Stimulated activated CD4-positive, alpha-beta T cell treated with anti-CD3 and anti-CD28 coated beads, Interleukin-1b, Interleukin-23, amount 100 ng/mL, for 24 hours (primary cell): Measurements from ENCODE around the gene IRAK2.
A peak's percentile ranks its signal among the peaks of the same experiment; 100 is the strongest.
"Not testable (repeated sequence)": the region's sequence is repeated elsewhere in the genome, so short reads cannot be mapped to it uniquely, and the experiment has no call there.

ENCODE experiments used
- DNase-seq, 4 experiments: peaks; one replicate each; pipeline ENCODE4 v3.0.0-alpha.2; 2020; ENCODE audit warnings: low read depth in 4 of 4, low spot score in 1 of 4

Gene IRAK2, protein sequence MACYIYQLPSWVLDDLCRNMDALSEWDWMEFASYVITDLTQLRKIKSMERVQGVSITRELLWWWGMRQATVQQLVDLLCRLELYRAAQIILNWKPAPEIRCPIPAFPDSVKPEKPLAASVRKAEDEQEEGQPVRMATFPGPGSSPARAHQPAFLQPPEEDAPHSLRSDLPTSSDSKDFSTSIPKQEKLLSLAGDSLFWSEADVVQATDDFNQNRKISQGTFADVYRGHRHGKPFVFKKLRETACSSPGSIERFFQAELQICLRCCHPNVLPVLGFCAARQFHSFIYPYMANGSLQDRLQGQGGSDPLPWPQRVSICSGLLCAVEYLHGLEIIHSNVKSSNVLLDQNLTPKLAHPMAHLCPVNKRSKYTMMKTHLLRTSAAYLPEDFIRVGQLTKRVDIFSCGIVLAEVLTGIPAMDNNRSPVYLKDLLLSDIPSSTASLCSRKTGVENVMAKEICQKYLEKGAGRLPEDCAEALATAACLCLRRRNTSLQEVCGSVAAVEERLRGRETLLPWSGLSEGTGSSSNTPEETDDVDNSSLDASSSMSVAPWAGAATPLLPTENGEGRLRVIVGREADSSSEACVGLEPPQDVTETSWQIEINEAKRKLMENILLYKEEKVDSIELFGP

DNA sequence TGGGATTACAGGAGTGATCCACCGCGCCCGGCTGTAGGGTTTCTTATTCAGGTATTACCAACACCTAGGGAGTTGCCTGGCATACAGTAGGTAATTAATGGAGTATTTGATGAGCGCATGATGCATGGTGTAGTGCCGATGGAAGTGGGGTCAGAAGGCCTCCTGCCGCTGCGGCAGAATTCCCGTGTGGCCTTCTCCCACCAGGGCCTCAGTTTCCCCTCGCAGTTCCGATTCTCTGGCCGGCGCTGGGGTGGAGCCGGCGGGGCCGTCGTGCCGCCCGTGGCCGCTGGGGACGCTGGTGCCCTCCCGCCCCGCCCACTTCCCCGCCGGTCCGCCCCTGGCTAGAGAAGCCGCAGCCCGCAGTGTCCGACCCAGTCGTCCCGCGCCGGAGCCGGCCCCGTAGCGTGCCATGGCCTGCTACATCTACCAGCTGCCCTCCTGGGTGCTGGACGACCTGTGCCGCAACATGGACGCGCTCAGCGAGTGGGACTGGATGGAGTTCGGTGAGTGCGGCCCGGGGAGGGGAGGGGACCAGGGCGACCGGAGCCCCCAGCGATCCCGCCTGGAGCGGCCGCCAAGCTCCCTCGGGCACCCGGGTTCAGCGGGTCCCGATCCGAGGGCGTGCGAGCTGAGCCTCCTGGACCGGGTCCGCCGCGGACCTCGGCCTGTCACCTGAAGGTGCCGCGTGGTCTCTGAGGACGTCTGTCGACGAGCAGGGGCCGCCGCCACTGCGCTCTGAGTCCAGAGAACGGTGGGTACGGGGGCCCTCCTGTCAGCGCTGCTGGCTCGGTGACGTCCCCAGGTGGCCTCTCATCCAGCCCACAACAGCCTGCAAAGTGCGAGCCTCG, at the start of gene IRAK2:
Gene IRAK2, plus strand, starts transcription at position 374 of the 848 bp plus-strand sequence. Its CDS starts 36 bp downstream, at position 410.
- DNase-seq: peak; percentile 28 to 49 (median 42)

DNA sequence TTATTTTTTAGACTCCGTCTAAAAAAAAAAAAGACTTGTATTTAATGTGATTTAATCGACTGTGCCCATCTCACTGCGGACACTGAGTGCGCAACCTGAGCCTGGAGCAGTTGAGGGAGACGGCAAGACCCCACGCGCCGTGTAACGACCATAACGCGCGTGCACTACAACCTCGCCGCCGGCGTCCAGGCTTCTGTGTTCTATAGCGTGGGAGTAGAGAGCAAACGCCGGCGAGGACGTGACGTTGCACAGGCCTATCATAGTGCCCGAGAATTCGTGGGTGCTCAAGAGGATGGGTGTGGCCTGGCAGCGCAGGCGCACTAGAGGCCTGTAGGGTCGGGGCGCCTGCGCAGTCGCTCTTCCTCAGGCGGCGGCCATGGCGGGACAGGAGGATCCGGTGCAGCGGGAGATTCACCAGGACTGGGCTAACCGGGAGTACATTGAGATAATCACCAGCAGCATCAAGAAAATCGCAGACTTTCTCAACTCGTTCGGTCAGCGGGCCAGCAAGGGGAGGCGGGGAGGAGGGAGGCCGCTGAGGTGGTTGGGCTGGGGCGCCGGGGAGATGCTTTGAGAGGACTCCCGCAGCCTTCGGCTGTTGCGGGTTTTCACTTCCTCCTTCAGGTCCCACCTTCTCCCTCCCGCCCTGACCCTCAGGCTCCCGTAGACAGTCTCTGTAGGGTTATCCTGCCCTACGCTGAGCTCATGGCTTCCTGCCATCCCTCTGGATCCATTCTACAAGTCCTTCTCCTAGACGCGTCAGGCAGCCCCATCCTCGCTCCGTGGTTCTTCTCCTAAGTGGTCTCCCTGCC, 49.2 kb upstream of the IRAK2 start, which contains the start of gene BRK1:
Gene BRK1, plus strand, starts transcription at position 350 of the 812 bp plus-strand sequence. Its CDS starts 27 bp downstream, at position 377.
- DNase-seq: peak; percentile 83 to 90 (median 88)

DNA sequence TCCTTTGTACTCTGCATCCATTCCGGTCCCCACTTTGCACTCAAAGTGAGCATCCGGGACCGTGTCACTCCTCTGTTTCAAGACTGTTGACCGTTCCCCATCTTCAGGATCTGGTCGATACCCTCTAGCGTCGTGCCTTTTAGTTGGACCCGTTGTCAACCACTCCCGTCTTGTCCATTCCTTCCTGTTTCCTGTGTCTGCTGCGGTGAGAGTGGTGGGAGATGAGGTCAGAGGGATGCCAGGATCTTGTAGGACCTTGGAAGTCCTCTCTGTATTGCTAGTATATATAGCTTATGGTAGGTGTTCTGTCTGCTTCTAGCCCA, 48.6 kb upstream of the IRAK2 start:
- peak in 1 of 4 experiments; percentile 7 for DNase-seq

GRCh38 chr3:10116928-10117327, 47.8 kb upstream of the IRAK2 start:
- DNase-seq: no peak

DNA sequence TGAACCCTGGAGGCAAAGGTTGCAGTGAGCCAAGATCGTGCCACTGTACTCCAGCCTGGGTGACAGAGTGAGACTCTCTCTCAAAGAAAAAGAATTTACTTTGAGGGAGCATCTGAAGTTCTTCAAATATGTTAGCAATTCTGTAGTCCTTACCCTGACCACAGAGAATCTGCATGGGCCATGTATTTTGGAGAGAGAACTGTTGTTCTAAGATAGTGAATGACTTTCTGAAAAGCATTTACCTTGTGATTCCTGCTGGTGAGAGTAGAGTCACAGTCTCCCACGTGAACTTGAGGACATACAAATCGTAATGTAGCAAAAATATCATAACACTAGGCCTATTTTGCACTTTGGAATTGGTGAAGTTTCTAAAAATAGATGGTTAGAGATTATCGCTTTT, 45.3 kb upstream of the IRAK2 start:
- no peak for DNase-seq

GRCh38 chr3:10121064-10121463, 43.7 kb upstream of the IRAK2 start:
- DNase-seq: no peak

DNA sequence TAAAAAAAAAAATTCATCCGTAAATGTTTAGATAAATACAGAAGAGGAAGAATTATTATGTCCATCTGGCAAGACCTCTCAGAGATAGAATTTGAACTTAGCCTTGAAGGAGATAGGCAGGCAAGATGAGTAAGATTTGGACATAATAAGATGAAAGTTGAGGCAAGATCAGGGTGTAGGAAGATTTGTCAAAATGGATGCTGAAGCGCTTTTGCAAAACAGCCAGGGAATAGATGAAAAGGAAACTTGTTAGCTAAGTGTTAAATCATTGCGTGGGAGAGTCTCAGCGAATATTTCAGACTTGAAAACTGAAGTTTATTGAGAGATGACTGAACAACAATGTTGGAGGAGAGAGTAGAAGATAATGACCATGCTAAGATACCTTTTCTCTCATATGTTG, 42.0 kb upstream of the IRAK2 start:
- no peak for DNase-seq

DNA sequence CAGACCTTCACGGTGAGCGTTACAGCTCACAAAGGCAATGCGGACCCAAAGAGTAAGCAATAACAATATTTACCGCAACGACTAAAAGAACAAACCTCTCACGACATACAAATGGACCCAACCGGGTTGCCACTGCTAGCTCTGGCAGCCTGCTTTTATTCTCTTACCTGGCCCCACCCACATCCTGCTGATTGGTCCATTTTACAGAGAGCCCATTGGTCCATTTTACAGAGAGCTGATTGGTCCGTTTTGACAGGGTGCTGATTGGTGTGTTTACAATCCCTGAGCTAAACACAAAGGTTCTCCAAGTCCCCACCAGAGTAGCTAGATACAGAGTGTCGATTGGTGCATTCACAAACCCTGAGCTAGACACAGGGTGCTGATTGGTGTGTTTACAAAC, 28.8 kb upstream of the IRAK2 start:
- not testable (repeated sequence) for DNase-seq

DNA sequence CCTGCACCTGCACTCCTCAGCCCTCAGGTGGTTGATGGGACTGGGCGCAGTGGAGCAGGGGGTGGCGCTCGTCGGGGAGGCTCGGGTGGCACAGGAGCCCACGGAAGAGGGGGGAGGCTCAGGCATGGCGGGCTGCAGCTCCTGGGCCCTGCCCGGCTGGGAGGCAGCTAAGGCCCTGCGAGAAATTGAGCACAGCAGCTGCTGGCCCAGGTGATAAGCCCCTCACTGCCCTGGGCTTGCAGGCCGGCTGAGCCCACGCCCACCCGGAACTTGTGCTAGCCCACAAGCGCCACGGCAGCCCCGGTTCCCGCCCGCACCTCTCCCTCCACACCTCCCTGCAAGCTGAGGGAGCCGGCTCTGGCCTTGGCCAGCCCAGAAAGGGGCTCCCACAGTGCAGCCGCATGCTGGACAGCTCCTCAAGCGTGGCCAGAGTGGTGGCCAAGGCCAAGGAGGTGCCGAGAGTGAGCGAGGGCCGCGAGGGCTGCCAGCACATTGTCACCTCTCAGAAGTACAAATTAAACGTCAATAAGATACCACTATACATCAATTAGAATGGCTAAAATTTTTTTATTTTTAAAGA, 28.2 kb upstream of the IRAK2 start:
- DNase-seq: no peak

GRCh38 chr3:10137178-10137577, 27.5 kb upstream of the IRAK2 start:
- no peak for DNase-seq

GRCh38 chr3:10140996-10141546, 23.6 kb upstream of the IRAK2 start:
- no peak for DNase-seq

DNA sequence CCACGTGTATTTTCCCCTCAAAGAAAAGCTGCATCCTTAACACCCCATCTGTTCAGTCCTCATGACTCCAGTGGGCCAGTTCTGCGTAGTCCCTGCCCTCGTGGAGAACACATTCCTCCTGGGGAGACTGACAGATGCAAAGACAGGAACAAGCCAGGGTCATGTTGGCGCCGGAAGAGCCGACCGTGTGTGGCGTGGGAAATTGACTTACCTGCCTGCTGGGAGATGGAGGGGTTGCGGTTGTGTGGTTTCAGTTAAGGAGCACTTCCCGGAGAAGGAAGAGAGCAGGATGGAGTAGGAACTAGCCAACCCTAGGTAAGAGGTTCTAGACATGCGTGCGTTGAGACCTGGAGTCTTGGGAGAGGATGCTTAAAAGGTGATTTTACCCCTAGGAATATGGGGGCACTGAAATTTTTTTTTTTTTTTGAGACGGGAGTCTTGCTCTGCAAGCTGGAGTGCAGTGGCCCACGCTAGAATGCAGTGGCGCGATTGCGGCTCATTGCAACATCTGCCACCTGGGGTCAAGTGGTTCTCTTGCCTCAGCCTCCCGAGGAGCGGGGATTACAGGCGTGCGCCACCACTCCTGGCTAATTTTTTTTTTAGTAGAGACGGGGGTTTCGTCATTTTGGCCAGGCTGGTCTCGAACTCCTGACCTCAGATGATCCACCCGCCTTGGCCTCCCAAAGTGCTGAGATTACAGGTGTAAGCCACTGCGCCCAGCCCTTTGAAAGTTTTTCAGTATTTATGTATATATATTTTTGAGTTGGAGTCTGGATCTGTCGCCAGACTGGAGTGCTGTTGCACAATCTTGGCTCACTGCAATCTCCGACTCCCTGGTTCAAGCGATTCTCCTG, 21.8 kb upstream of the IRAK2 start:
- no peak for DNase-seq

GRCh38 chr3:10145685-10146084, 19.0 kb upstream of the IRAK2 start:
- DNase-seq: no peak

DNA sequence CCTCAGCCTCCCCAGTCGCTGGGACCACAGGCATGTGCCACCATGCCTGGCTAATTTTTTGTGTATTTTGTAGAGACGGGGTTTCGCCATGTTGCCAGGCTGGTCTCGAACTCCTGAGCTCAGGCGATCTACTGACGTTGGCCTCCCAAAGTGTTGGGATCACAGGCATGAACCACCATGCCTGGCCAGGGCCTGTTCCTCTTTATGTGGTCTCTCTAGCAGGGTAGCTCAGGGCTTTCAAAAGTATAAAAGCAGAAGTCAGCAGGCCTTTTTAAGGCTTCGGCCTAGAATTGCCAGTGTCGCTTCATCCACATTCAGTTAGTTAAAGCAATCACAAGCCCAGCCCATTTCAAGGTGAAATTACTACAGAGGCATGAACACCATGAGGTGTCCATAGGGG, 15.5 kb upstream of the IRAK2 start:
- DNase-seq: no peak

DNA sequence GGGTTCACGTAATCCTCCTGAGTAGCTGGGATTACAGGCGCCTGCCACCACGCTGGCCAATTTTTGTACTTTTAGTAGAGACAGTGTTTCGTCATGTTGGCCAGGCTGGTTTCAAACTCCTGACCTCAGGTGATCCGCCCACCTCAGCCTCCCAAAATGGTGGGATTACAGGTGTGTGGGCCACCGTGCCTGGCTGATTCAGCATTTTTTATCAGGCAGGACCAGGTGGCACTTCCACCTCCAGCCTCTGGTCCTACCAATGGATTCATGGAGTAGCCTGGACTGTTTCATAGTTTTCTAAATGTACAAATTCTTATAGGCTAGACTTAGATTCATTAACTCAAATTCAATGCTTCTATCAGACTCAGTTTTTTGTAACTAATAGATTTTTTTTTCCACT, 13.7 kb upstream of the IRAK2 start:
- no peak for DNase-seq

GRCh38 chr3:10154335-10155122, 10.2 kb upstream of the IRAK2 start:
- no peak for DNase-seq

DNA sequence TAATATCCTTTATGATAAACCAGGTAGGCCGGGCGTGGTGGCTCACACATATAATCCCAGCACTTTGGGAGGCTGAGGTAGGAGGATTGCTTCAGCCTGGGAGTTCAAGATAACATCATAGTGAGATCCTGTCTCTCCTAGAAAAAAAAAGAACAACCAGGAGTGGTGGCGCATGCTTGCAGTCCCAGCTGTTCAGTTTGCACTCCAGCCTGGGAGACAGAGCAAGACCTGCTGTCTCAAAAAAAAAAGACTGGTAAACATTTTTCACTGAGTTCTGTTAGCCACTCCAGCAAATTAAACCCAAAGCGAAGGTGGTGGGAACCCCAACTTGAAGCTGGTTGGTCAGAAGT, 9.6 kb upstream of the IRAK2 start:
- DNase-seq: no peak

DNA sequence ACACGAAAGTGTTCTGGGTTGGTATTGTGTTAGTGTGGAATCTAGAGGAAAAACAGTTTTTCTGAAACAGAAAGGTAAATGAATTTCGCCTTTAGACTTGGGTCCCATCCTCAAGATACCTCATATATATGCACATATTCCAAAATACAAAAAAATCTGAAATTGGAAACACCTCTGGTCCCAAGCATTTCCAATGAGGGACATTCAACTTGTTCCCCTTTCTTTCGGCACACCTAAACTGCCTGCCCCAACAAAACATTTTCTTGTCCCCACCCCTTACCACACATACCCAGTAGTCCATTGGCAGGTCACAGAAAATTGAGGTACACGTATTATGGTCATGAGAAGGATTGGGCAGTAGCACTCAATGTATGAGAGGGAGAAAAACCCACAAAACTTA, 9.1 kb upstream of the IRAK2 start:
- no peak for DNase-seq

DNA sequence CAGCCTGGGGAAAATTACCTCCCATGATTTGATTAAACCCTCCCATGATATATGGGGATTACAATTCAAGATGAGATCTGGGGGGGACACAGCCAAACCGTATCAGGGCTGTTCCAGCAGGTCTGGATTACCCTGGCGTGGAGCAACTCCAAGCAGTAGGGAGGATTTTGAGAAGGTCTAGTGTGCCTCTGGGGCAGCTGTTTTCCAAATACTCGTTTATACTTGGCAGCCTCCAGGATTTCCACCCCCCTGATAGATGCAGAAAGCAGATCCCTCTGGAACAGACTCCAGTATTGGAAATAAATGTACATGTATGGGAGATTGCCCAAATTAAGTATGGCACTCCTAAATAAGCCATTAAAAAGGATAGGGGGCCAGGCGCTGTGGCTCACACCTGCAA, 7.7 kb upstream of the IRAK2 start:
- DNase-seq: no peak
